Fibroblast of lung (primary cell): Measurements from ENCODE around the gene ASB18.

Source experiments
- CTCF ChIP-seq, 2 donors: IDR thresholded peaks in 1 of 2; conservative IDR thresholded peaks in 1 of 2; 1 replicate in 1 of 2; 2 replicates in 1 of 2; pipeline ENCODE4 v1.5.1; 2011 to 2012; ENCODE audit warnings: low read length in 2 of 2, control low read depth in 1 of 2, inconsistent platforms in 1 of 2, low read depth in 1 of 2, mild to moderate bottlenecking in 1 of 2
- EZH2 ChIP-seq: IDR thresholded peaks from 2 replicates; pipeline ENCODE4 v1.5.1; 2012; ENCODE audit warnings: low read length, control low read depth, mild to moderate bottlenecking; ENCODE audit errors: missing control alignments

DNA sequence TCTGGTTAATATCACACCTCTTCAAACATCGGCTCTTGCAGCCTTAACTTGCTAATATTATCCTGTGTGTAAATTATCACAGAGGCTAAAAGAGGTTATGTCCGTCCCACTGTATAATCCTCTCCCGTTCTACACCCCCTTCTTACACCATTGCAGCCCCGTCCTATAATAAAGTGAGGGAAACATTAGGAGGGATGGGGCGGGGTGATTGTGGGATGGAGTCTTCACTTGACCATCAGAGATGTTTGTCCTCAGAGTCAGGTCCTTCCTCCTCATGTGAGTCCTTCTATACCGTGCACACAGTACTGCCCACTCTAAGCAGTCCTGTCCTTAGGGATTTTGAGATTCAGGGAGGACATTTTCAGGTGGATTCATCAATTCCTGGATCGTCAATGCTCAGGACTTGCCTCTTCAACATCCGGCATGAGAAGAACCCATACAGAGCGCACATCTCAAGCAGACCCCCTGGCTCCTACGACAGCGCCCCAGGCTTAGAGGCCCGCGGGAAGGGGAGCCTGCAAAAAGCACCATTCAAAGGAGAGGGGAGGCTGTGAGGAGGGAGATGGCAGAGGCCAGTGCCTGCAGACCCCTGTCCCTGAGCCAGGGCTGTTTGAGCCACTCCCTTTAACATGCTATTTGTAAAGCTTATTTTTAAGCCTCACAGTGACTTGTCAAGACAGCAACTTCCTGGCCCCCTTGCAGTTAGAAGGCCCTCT is 42.8 kb upstream of the ASB18 start:
- TF ChIP-seq CTCF (conservative IDR thresholded peaks at IDR 0.05 in 1 of 2, IDR thresholded peaks at IDR 0.05 in 1 of 2; ENCODE audit: low read depth in 1 of 2, low read length in 2 of 2) (no peak), EZH2 (no peak)
